GM23338 (cell line): ENCODE data around the gene TRUB1. TPM values are rescaled to one million over a fixed set of nuclear protein-coding genes. Genes with fewer than 3 reads are reported as not detected.

Experiments
- ATAC-seq: fragments of 200-7000 bp; cut with Tn5 transposase; 3 replicates; pipeline ENCODE4 v1.9.1; 2020
- DNase-seq: peaks from one replicate; pipeline ENCODE4 v3.0.0-alpha.2; 2015; ENCODE audit warnings: low spot score
- H2AFZ ChIP-seq: fragments of 200-600 bp; sonication (generic); 2 replicates; pipeline ENCODE4 v1.8.0; 2016; ENCODE audit warnings: antibody characterized with exemption, mild to moderate bottlenecking, moderate library complexity
- H3F3A ChIP-seq: fragments of 200-600 bp; sonication (generic); replicated peaks from 2 replicates; pipeline ENCODE4 v1.8.0; 2017; ENCODE audit warnings: antibody characterized with exemption, mixed run types, low read depth
- H3K27ac ChIP-seq: fragments of 200-600 bp; sonication (generic); 2 replicates; pipeline ENCODE4 v1.6.1; 2016; ENCODE audit warnings: low read depth
- H3K27me3 ChIP-seq: fragments of 200-600 bp; sonication (generic); 2 replicates; pipeline ENCODE4 v1.8.0; 2016; ENCODE audit warnings: mild to moderate bottlenecking, mixed run types, moderate library complexity; ENCODE audit not compliant: insufficient read depth
- H3K36me3 ChIP-seq: fragments of 200-600 bp; sonication (generic); 2 replicates; pipeline ENCODE4 v1.8.0; 2016; ENCODE audit warnings: mild to moderate bottlenecking; ENCODE audit not compliant: insufficient read depth
- H3K4me1 ChIP-seq: fragments of 200-600 bp; sonication (generic); 2 replicates; pipeline ENCODE4 v1.8.0; 2016; ENCODE audit warnings: mild to moderate bottlenecking, moderate library complexity; ENCODE audit not compliant: insufficient read depth
- H3K4me2 ChIP-seq: fragments of 200-600 bp; sonication (generic); 2 replicates; pipeline ENCODE4 v1.7.1; 2017; ENCODE audit warnings: mixed run types
- H3K4me3 ChIP-seq: fragments of 200-600 bp; sonication (generic); 2 replicates; pipeline ENCODE4 v1.6.1; 2016; ENCODE audit warnings: mixed run types
- H3K79me2 ChIP-seq: fragments of 200-600 bp; sonication (generic); replicated peaks from 2 replicates; pipeline ENCODE4 v1.8.0; 2017; ENCODE audit warnings: mild to moderate bottlenecking; ENCODE audit not compliant: insufficient read depth
- H3K9me2 ChIP-seq: fragments of 200-600 bp; sonication (generic); 2 replicates; pipeline ENCODE4 v1.8.0; 2017; ENCODE audit not compliant: insufficient read depth
- H4K20me1 ChIP-seq: fragments of 200-600 bp; sonication (generic); replicated peaks from 2 replicates; pipeline ENCODE4 v1.8.0; 2017; ENCODE audit warnings: mild to moderate bottlenecking; ENCODE audit not compliant: insufficient read depth
- H3K27ac Mint-ChIP-seq: 2 replicates; pipeline ENCODE4 v1.8.0; 2020; ENCODE audit warnings: inconsistent platforms, mild to moderate bottlenecking, moderate library complexity, mixed read lengths
- H3K27me3 Mint-ChIP-seq: 3 replicates; pipeline ENCODE4 v1.8.0; 2022; ENCODE audit warnings: low read depth, mild to moderate bottlenecking, moderate library complexity, mixed read lengths, inconsistent platforms; ENCODE audit not compliant: insufficient read depth, poor library complexity
- H3K36me3 Mint-ChIP-seq: 3 replicates; pipeline ENCODE4 v1.8.0; 2021; ENCODE audit warnings: low read depth, mild to moderate bottlenecking, inconsistent platforms, moderate library complexity, mixed read lengths
- H3K4me1 Mint-ChIP-seq: 3 replicates; pipeline ENCODE4 v1.8.0; 2020; ENCODE audit warnings: mild to moderate bottlenecking, inconsistent platforms, mixed read lengths
- H3K4me3 Mint-ChIP-seq: 3 replicates; pipeline ENCODE4 v1.8.0; 2021; ENCODE audit warnings: moderate library complexity, mild to moderate bottlenecking, inconsistent platforms, mixed read lengths
- H3K9me3 Mint-ChIP-seq: 3 replicates; pipeline ENCODE4 v1.8.0; 2020; ENCODE audit warnings: moderate library complexity, mild to moderate bottlenecking, inconsistent platforms, mixed read lengths
- CREB1 ChIP-seq: fragments of 250-450 bp; sonication (Bioruptor Pico); IDR thresholded peaks from 2 replicates; pipeline ENCODE4 v1.5.0; 2020; ENCODE audit warnings: low read depth, mild to moderate bottlenecking, moderate library complexity
- EZH2phosphoT487 ChIP-seq: fragments of 200-600 bp; sonication (generic); IDR thresholded peaks from one replicate; pipeline ENCODE4 v1.8.1; 2018; ENCODE audit warnings: antibody characterized with exemption; ENCODE audit not compliant: unreplicated experiment
- REST ChIP-seq: IDR thresholded peaks from one replicate; pipeline ENCODE4 v1.6.1; 2018; ENCODE audit warnings: antibody characterized with exemption; ENCODE audit not compliant: unreplicated experiment
- polyA plus RNA-seq: library from polyadenylated mRNA; unstranded; fragments of >200 nt; fragmentation: Nextera tagmentation; extraction: Ambion mirVana; gene quantifications from 2 replicates; pipeline ENCODE4 v1.2.1, GENCODE V29; 2016
- total RNA-seq: library from RNA; depleted of rRNA; stranded (reverse); fragments of >200 nt; shearing (Covaris generic); gene quantifications from 2 replicates; pipeline ENCODE4 v1.2.3, GENCODE V29; 2014
- TF ChIP-seq, protein P1 (sequence below): IDR thresholded peaks from 2 replicates; pipeline ENCODE4 v1.6.1; 2016; ENCODE audit warnings: antibody characterized with exemption

Gene TRUB1
- total and polyA plus RNA-seq, 2 experiments from 2014 or later = 15.5 to 34.5 TPM

DNA sequence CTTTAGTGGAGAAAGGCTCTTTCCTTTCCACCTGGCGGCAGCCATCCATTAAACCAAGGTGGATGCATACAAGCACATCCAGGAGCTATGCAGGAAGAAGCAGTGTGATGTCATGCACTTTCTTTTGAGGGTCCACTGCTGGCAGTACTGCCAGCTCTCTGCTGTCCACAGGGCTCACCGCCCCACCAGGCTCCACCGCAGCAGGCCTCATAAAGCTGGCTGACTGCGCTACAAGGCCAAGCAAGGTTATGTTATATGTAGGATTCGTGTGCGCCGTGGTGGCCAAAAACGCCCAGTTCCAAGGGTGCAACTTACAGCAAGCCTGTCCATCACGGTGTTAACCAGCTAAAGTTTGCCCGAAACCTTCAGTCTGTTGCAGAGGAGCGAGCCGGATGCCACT is 37.3 kb upstream of the TRUB1 start:
- H3K36me3 Mint-ChIP-seq = no peaks in the 10 kb centered on the region
- DNase-seq (no peak), ATAC-seq (no peak)
- Histone ChIP-seq H3K4me1 (0 out of 2 replicates have a peak, but pooled peaks cover 2% of the 10 kb centered on the region), H3K36me3 (no peaks in the 10 kb centered on the region), H4K20me1 (no peaks in the 10 kb centered on the region), H3K27me3 (no peaks in the 10 kb centered on the region), H3K9me2 (0 out of 2 replicates have a peak, but pooled peaks cover 10% of the 10 kb centered on the region), H3F3A (no peaks in the 10 kb centered on the region), H3K4me3 (no peak overlapping the region), H3K27ac (no peak overlapping the region), H2AFZ (no peak overlapping the region), H3K79me2 (no peaks in the 10 kb centered on the region), H3K4me2 (no peak overlapping the region)
- no peak overlapping the region for H3K4me3 Mint-ChIP-seq
- TF ChIP-seq REST (no peak), EZH2phosphoT487 (no peak)
- H3K4me1 Mint-ChIP-seq = peaks cover 23% of the 10 kb centered on the region
- no peaks in the 10 kb centered on the region for H3K27me3 Mint-ChIP-seq
- H3K9me3 Mint-ChIP-seq = peaks cover 3% of the 10 kb centered on the region; the same call in 1 of the 3 replicates
- no peak overlapping the region for H3K27ac Mint-ChIP-seq

DNA sequence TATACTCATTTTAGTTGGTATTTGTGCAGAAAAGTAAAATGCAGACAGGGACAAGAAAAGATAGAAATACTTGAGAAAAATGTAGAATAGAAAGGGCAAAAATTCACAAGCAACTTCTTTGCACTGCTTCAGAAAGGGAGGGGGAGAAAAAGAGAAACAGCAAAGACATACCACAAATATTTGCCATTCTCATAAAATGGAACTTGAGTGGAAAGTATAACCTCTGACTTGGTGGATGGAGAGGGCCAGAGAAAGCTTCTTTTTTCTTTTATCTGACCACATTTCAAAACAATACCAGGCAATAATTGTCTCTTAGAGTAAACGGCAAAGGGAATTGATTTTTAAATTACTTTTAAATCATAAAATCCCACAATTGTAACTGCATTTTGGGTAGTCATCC is 35.8 kb upstream of the TRUB1 start:
- Histone ChIP-seq H3K27me3 (no peaks in the 10 kb centered on the region), H3F3A (no peaks in the 10 kb centered on the region), H2AFZ (no peak overlapping the region), H3K9me2 (0 out of 2 replicates have a peak, but pooled peaks cover 10% of the 10 kb centered on the region), H3K4me2 (no peak overlapping the region), H3K4me1 (0 out of 2 replicates have a peak, but pooled peaks cover 2% of the 10 kb centered on the region), H3K79me2 (no peaks in the 10 kb centered on the region), H4K20me1 (no peaks in the 10 kb centered on the region), H3K36me3 (no peaks in the 10 kb centered on the region), H3K4me3 (no peak overlapping the region), H3K27ac (no peak overlapping the region)
- Mint-ChIP-seq H3K9me3 (no peaks in the 10 kb centered on the region), H3K36me3 (no peaks in the 10 kb centered on the region), H3K4me1 (peaks cover 11% of the 10 kb centered on the region), H3K27me3 (no peaks in the 10 kb centered on the region), H3K27ac (no peak overlapping the region; the same call in 1 of the 2 replicates), H3K4me3 (no peak overlapping the region)
- DNase-seq (no peak), ATAC-seq (no peak)
- TF ChIP-seq REST (no peak), CREB1 (CRISPR knock-in tag) (no peak)
- TF ChIP-seq, protein P1, sequence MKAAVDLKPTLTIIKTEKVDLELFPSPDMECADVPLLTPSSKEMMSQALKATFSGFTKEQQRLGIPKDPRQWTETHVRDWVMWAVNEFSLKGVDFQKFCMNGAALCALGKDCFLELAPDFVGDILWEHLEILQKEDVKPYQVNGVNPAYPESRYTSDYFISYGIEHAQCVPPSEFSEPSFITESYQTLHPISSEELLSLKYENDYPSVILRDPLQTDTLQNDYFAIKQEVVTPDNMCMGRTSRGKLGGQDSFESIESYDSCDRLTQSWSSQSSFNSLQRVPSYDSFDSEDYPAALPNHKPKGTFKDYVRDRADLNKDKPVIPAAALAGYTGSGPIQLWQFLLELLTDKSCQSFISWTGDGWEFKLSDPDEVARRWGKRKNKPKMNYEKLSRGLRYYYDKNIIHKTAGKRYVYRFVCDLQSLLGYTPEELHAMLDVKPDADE = no peak
